Activated CD4-positive, alpha-beta memory T cell treated with anti-CD3 and anti-CD28 coated beads, Interleukin-2, amount 10 ng/mL, durations not matched to agents 7 days and 5 days (primary cell): Measurements from ENCODE around the gene NFASC. TPM values are rescaled to one million over a fixed set of nuclear protein-coding genes. Genes with fewer than 3 reads are reported as not detected.

Experiments used
- CTCF ChIA-PET: fragments of 350-600 bp; sonication (Branson Sonifier 250); formaldehyde crosslinking; loops from one replicate; lab custom pipeline; 2021; ENCODE audit warnings: antibody characterized with exemption, inconsistent platforms; lab: Charles Lee
- POLR2A ChIA-PET: fragments of 350-600 bp; sonication (Branson Sonifier 250); formaldehyde crosslinking; loops from one replicate; lab custom pipeline; 2021; ENCODE audit warnings: antibody characterized with exemption; lab: Charles Lee
- DNase-seq: peaks from one replicate; pipeline ENCODE4 v3.0.0-alpha.2; 2020
- H3K27ac Mint-ChIP-seq: one replicate; pipeline ENCODE4 v1.8.0; 2021; ENCODE audit warnings: mild to moderate bottlenecking, mixed read lengths
- H3K27me3 Mint-ChIP-seq: one replicate; pipeline ENCODE4 v1.8.0; 2021; ENCODE audit warnings: mixed read lengths
- H3K36me3 Mint-ChIP-seq: one replicate; pipeline ENCODE4 v1.8.0; 2021; ENCODE audit warnings: low read depth, mixed read lengths
- H3K4me1 Mint-ChIP-seq: one replicate; pipeline ENCODE4 v1.8.0; 2021; ENCODE audit warnings: mixed read lengths
- H3K4me3 Mint-ChIP-seq: one replicate; pipeline ENCODE4 v1.8.0; 2021; ENCODE audit warnings: mild to moderate bottlenecking, mixed read lengths
- H3K9me3 Mint-ChIP-seq: one replicate; pipeline ENCODE4 v1.8.0; 2021; ENCODE audit warnings: mixed read lengths
- total RNA-seq, 2 experiments: library from RNA; stranded (reverse); gene quantifications; one replicate each; pipeline ENCODE4 v1.2.3, GENCODE V29; 2021

Gene NFASC
- total RNA-seq, 2 experiments from 2014 or later: 0.10 to 0.40 TPM

DNA sequence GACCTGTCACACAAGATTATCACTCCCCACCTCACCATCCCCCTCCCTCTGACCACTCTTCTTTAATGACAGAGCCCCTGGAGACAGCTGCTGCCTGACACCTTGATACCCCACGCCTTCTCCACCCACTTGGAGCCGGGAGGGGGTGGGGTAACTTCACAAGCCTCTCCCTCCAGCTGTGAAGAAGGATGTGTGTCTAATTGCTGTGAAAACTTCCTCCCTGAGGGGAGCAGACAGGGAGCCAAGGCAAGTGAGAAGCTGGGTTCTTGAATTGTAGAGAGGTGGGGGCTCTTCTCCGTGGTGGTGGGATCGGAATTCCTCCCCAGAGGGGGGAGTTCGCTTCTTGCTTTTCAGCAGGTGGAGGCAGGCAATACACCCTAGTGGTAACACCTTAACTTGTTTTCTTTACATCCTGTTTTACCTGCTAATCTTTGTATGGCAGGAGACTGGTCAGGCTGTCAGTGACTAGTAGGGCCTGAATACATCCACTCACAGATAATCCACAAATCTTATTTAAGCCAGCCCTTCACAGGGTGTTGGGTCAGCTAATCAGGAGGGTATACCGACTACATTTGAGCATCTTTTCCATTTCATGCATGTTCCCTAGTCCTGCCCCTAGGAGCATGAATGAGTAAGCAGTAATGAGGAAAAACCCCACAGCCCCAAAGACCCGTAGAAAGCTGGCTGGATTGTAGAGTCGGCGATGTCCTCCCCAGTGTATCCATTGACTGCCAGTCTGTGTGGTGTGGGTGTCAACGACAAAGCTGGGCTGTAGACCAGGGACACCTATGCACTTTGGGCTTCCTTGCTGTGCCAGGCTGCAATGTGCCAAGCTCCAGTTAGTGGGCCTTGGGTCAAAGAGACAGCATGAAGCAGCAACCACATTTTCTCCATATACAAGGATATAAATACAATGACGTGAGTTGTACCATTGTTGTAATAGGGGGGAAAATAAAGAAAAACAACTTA is 57.3 kb downstream of the NFASC start:
- H3K9me3 Mint-ChIP-seq: no peaks in the 10 kb centered on the region
- ChIA-PET POLR2A (no interaction called here), CTCF (interaction anchor here (1.4 kb wide), 1 partner anchor 14 kb away, joined by 4 read pairs; no protein-coding TSS in a partner anchor)
- H3K4me1 Mint-ChIP-seq: no peaks in the 10 kb centered on the region
- H3K27me3 Mint-ChIP-seq: peaks cover 10% of the 10 kb centered on the region
- no peaks in the 10 kb centered on the region for H3K36me3 Mint-ChIP-seq
- DNase-seq: no peak
- H3K27ac Mint-ChIP-seq: no peak overlapping the region
- H3K4me3 Mint-ChIP-seq: no peak overlapping the region

DNA sequence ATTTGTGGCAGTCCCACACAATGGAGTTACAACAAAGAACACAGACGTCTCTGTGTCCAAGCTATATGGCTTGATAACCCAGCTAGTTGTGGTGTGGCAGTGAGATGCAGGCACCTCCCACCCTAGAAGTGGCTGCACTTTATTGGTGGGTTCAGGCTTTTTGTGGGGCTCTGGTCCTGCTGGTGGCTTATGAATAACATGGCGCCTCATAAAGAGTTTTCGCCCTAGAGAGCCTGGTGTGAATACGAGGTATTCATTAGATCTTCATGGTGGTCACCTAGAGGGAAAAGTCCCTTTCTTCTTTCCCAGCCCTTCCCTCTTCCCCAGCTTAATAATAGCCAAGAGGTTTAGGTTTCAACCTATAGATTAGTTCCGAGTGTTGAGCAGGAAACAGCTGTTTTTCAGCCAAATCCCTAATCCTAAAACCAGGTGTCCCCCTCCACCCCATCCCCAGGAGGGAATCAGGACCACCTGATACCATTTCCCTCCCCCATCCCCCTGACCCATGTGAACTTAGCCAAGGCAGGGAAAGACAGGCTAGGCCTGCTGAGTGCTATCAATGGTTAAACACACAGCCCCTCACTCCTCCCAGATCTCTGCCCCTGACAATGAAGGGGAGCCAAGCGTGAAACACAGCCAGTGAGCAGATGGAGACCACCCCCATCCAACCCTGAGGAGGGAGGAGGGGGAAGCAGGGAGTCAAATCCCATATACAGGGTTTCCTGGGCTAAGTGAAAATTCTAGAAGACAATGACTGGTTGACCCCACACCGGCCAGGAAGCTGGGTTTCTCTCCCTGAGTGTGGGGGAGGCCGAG is 58.2 kb downstream of the NFASC start:
- no peaks in the 10 kb centered on the region for H3K4me1 Mint-ChIP-seq
- ChIA-PET POLR2A (no interaction called here), CTCF (interaction anchor here (1.4 kb wide), 1 partner anchor 13 kb away, joined by 4 read pairs; no protein-coding TSS in a partner anchor)
- no peak for DNase-seq
- peaks cover 6% of the 10 kb centered on the region for H3K27me3 Mint-ChIP-seq
- H3K4me3 Mint-ChIP-seq: no peak overlapping the region
- no peaks in the 10 kb centered on the region for H3K36me3 Mint-ChIP-seq
- no peak overlapping the region for H3K27ac Mint-ChIP-seq
- no peaks in the 10 kb centered on the region for H3K9me3 Mint-ChIP-seq

GRCh38 chr1:204929487-204930154 is 59.0 kb downstream of the NFASC start:
- POLR2A ChIA-PET: no interaction called here
- H3K4me1 Mint-ChIP-seq: no peaks in the 10 kb centered on the region

DNA sequence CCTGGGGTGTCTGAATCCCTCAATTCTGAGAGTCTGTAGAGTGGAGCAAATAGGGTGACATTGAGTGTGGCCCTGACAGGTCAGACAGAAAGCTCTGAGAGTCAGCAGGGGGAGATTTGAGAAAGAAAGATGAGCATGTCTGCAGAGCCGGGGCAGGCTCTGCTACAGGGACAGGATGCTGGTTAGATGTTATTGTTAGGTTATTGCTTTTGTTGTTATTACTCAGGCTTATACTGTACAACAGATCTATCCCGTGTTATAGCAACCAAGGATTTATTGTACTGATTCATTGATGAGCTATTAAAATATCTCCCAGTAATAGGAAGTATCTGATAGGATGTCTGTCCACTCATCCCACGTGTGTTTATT is 59.5 kb downstream of the NFASC start:
- peaks cover 3% of the 10 kb centered on the region for H3K27me3 Mint-ChIP-seq
- DNase-seq: no peak
- ChIA-PET POLR2A (no interaction called here), CTCF (interaction anchor here (1.5 kb wide), 1 partner anchor 11 kb away, joined by 7 read pairs; no protein-coding TSS in a partner anchor)
- H3K36me3 Mint-ChIP-seq: no peaks in the 10 kb centered on the region
- no peaks in the 10 kb centered on the region for H3K4me1 Mint-ChIP-seq
- H3K4me3 Mint-ChIP-seq: no peak overlapping the region
- H3K27ac Mint-ChIP-seq: no peak overlapping the region
- H3K9me3 Mint-ChIP-seq: no peaks in the 10 kb centered on the region

More at GRCh38 chr1:204929487-204930154, 59.0 kb downstream of the NFASC start:
- CTCF ChIA-PET: no interaction called here
- peaks cover 4% of the 10 kb centered on the region for H3K27me3 Mint-ChIP-seq
- no peaks in the 10 kb centered on the region for H3K9me3 Mint-ChIP-seq
- no peak for DNase-seq
- H3K27ac Mint-ChIP-seq: no peak overlapping the region
- H3K4me3 Mint-ChIP-seq: no peak overlapping the region
- no peaks in the 10 kb centered on the region for H3K36me3 Mint-ChIP-seq

DNA sequence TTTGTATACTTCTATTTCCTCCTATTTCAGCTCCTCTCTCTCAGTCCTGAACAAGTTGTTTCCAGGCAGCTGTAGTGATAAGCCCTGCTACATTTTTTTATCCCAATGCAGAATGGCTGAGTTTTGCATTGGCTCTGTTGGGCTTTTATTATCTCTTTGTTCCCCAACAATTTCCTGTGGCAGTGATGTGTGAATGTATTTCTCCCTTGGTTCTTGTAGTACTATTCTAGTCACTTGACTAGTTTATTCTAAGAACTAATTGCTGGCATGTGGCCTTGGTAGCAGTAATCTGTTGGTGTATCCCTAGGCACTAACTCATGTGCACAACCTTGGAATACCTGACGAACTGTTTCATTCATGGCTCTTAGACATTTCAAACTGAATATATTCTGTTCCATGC is 60.7 kb downstream of the NFASC start:
- DNase-seq: no peak
- no peaks in the 10 kb centered on the region for H3K36me3 Mint-ChIP-seq
- peaks cover 3% of the 10 kb centered on the region for H3K27me3 Mint-ChIP-seq
- no peak overlapping the region for H3K4me3 Mint-ChIP-seq
- no peaks in the 10 kb centered on the region for H3K9me3 Mint-ChIP-seq
- CTCF ChIA-PET: interaction anchor here (1.5 kb wide), 1 partner anchor 10 kb away, joined by 7 read pairs; no protein-coding TSS in a partner anchor
- POLR2A ChIA-PET: no interaction called here
- H3K4me1 Mint-ChIP-seq: no peaks in the 10 kb centered on the region
- H3K27ac Mint-ChIP-seq: no peak overlapping the region

DNA sequence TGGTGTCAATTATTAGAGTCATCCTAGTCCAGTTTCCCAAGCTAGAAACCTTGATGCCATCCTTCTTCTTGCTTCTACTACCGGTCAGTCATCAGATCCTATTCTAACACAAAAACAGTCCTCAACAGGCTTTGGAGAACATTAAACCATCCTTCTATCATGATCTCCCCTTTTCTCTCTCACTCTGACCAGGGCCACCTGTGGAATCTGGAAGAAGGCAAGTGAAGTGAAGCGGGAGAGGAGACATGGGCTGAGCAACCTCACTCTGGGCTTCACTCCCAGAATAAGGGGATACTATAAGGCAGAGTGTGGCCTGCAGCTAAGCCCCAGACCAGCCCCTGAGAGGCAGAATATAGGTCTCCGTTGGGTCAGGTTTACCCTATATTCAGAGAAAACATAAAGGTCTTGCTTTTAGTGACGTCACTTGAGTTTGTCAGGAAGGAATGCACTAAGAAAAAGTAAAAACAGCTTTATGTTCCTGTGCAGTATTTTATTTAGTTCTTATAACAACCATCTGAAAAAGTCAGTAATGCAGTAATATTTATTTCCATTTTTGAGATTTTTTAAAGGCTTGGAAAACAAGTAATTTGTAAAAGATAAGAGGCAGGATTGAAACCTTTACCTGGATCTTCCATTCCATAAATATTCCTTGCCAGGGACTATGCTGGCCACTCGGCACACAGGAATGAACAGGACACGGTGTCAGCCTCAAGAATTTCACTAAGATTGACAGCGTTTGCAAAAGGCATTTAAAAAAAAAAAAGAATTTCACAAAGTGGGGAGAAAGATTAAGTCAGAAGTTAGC is 61.3 kb downstream of the NFASC start:
- Mint-ChIP-seq H3K36me3 (no peaks in the 10 kb centered on the region), H3K4me3 (no peak overlapping the region), H3K27ac (no peak overlapping the region), H3K9me3 (no peaks in the 10 kb centered on the region), H3K27me3 (peaks cover 3% of the 10 kb centered on the region), H3K4me1 (no peaks in the 10 kb centered on the region)
- CTCF ChIA-PET: interaction anchor here (1.5 kb wide), 1 partner anchor 10 kb away, joined by 7 read pairs; no protein-coding TSS in a partner anchor
- no peak for DNase-seq
- POLR2A ChIA-PET: no interaction called here

GRCh38 chr1:204932573-204932909 is 61.9 kb downstream of the NFASC start:
- no peaks in the 10 kb centered on the region for H3K4me1 Mint-ChIP-seq
- H3K27me3 Mint-ChIP-seq: peaks cover 9% of the 10 kb centered on the region
- DNase-seq: no peak
- H3K9me3 Mint-ChIP-seq: no peaks in the 10 kb centered on the region
- H3K4me3 Mint-ChIP-seq: no peak overlapping the region
- no peaks in the 10 kb centered on the region for H3K36me3 Mint-ChIP-seq
- ChIA-PET CTCF (no interaction called here), POLR2A (no interaction called here)
- H3K27ac Mint-ChIP-seq: no peak overlapping the region

GRCh38 chr1:204935155-204935554 is 64.5 kb downstream of the NFASC start:
- Mint-ChIP-seq H3K36me3 (no peaks in the 10 kb centered on the region), H3K27ac (no peak overlapping the region), H3K4me1 (no peaks in the 10 kb centered on the region), H3K27me3 (peaks cover 14% of the 10 kb centered on the region), H3K4me3 (no peak overlapping the region), H3K9me3 (no peaks in the 10 kb centered on the region)
- ChIA-PET POLR2A (no interaction called here), CTCF (no interaction called here)
- DNase-seq: no peak

DNA sequence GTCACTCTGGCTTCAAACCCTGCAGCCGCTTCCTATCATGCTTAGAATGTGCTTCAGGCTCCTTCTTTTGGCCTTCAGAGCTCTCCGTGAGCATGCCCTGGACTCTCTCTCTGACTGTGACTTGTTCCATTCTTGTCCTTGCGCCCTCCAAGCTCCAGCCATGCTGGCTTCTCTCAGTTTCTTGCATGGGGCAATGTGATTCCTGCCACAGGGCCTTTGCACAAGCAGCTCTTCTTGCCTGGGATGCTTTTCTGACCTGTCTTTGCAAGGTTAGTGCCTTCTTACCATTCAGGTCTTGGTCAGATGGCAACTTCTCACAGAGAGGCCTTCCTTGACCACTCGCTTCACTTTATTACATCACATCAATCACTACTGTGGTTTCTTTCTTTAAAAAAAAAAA is 66.1 kb downstream of the NFASC start:
- no peak for DNase-seq
- ChIA-PET CTCF (no interaction called here), POLR2A (no interaction called here)
- peaks cover 14% of the 10 kb centered on the region for H3K27me3 Mint-ChIP-seq
- H3K36me3 Mint-ChIP-seq: no peaks in the 10 kb centered on the region
- no peak overlapping the region for H3K4me3 Mint-ChIP-seq
- H3K4me1 Mint-ChIP-seq: no peaks in the 10 kb centered on the region
- no peaks in the 10 kb centered on the region for H3K9me3 Mint-ChIP-seq
- no peak overlapping the region for H3K27ac Mint-ChIP-seq

DNA sequence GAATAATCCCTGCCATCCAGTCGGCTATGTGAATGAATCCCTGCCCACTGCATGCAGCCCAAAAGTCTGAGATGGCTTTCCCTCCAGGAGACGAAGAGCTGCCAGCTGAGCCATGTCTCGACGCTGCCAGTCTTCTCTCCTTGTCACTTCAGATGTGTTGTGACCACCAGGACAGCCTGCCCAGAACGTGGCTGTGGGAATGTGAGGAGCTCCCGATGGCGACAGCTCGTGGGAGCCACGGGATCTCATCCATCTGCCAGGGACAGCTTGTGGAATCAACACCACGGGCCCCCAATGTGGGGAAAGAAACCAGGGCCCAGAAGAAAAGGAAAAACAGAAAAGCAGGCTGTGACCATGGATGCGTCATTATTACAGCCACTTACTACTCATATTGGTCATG is 67.2 kb downstream of the NFASC start:
- no peaks in the 10 kb centered on the region for H3K36me3 Mint-ChIP-seq
- H3K27me3 Mint-ChIP-seq: peaks cover 14% of the 10 kb centered on the region
- H3K9me3 Mint-ChIP-seq: no peaks in the 10 kb centered on the region
- ChIA-PET POLR2A (no interaction called here), CTCF (no interaction called here)
- H3K4me3 Mint-ChIP-seq: no peak overlapping the region
- H3K27ac Mint-ChIP-seq: no peak overlapping the region
- no peaks in the 10 kb centered on the region for H3K4me1 Mint-ChIP-seq
- DNase-seq: no peak

DNA sequence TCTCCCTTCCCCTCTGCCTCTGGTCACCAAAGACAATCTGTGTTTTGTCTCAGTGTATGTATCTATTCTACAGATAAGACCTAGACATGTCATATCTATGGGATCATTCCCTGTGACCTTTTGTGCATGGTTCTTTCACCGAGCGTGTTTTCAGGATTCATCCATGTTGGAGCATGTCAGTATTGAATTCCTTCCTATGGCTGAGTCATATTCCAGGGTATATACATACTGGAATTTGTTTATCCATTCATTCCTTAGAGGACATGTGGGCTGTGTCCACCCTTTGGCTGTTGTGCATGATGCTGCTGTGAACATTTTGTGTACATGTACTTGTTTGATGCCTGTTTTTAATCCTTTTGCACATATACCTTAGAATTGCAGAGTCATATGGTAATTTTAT is 69.9 kb downstream of the NFASC start:
- no peaks in the 10 kb centered on the region for H3K36me3 Mint-ChIP-seq
- no peak overlapping the region for H3K4me3 Mint-ChIP-seq
- ChIA-PET POLR2A (no interaction called here), CTCF (interaction anchor here (0.7 to 2.2 kb wide), 7 partner anchors 10 to 651 kb away, joined by 3 to 8 read pairs (median 5); no protein-coding TSS in a partner anchor)
- no peak overlapping the region for H3K27ac Mint-ChIP-seq
- no peak for DNase-seq
- H3K4me1 Mint-ChIP-seq: no peaks in the 10 kb centered on the region
- H3K9me3 Mint-ChIP-seq: no peaks in the 10 kb centered on the region
- peaks cover 18% of the 10 kb centered on the region for H3K27me3 Mint-ChIP-seq
